Ishikawa (cell line): ENCODE data around the gene RRP1.

Experiments used
- CEBPB ChIP-seq: IDR thresholded peaks from 2 replicates; pipeline ENCODE4 v1.6.1; 2012
- CREB1 ChIP-seq: IDR thresholded peaks from 2 replicates; pipeline ENCODE4 v1.6.1; 2012; ENCODE audit warnings: low read depth
- EGR1 ChIP-seq: IDR thresholded peaks from 2 replicates; pipeline ENCODE4 v1.6.1; 2012
- EP300 ChIP-seq: IDR thresholded peaks from 2 replicates; pipeline ENCODE4 v1.6.1; 2012; ENCODE audit warnings: borderline replicate concordance
- FOXM1 ChIP-seq: IDR thresholded peaks from 2 replicates; pipeline ENCODE4 v1.6.1; 2012; ENCODE audit warnings: low read depth, borderline replicate concordance
- MAX ChIP-seq: IDR thresholded peaks from 2 replicates; pipeline ENCODE4 v1.6.1; 2012
- NFIC ChIP-seq: IDR thresholded peaks from 2 replicates; pipeline ENCODE4 v1.6.1; 2012
- RAD21 ChIP-seq: IDR thresholded peaks from 2 replicates; pipeline ENCODE4 v1.6.1; 2012; ENCODE audit warnings: low read depth
- REST ChIP-seq: IDR thresholded peaks from 2 replicates; pipeline ENCODE4 v1.6.1; 2012; ENCODE audit warnings: low read depth, mild to moderate bottlenecking
- TAF1 ChIP-seq: IDR thresholded peaks from 2 replicates; pipeline ENCODE4 v1.6.1; 2012; ENCODE audit warnings: low read depth, mild to moderate bottlenecking
- TCF12 ChIP-seq: IDR thresholded peaks from 2 replicates; pipeline ENCODE4 v1.6.1; 2012; ENCODE audit warnings: low read depth
- TEAD4 ChIP-seq: IDR thresholded peaks from 2 replicates; pipeline ENCODE4 v1.6.1; 2012
- USF1 ChIP-seq: IDR thresholded peaks from 2 replicates; pipeline ENCODE4 v1.6.1; 2012
- YY1 ChIP-seq: IDR thresholded peaks from 2 replicates; pipeline ENCODE4 v1.6.1; 2012; ENCODE audit warnings: low read depth
- ZBTB7A ChIP-seq: IDR thresholded peaks from 2 replicates; pipeline ENCODE4 v1.6.1; 2012; ENCODE audit warnings: low read depth

RRP1 gene

GRCh38 chr21:43767498-43767983 lies 21.8 kb upstream of the RRP1 start:
- TF ChIP-seq CREB1 (no peak), MAX (no peak), TCF12 (no peak), FOXM1 (no peak), NFIC (no peak), TEAD4 (no peak), ZBTB7A (no peak), EP300 (no peak)

GRCh38 chr21:43767984-43768867 lies 21.2 kb upstream of the RRP1 start:
- no peak for TF ChIP-seq EGR1
- TF ChIP-seq MAX = peak; percentile 82
- 0 out of 2 replicates have a peak, but pooled peaks have one; percentile 33 for TF ChIP-seq YY1
- no peak for TF ChIP-seq NFIC
- no peak for TF ChIP-seq TAF1
- no peak for TF ChIP-seq CREB1
- no peak for TF ChIP-seq TCF12
- no peak for TF ChIP-seq EP300

GRCh38 chr21:43768868-43769167 lies 20.6 kb upstream of the RRP1 start:
- no peak for TF ChIP-seq NFIC
- TF ChIP-seq FOXM1 = no peak
- no peak for TF ChIP-seq USF1
- no peak for TF ChIP-seq EGR1
- 0 out of 2 replicates have a peak, but pooled peaks have one; percentile 23 for TF ChIP-seq YY1
- TF ChIP-seq REST = no peak
- TF ChIP-seq RAD21 = no peak
- no peak for TF ChIP-seq TAF1
- TF ChIP-seq MAX = peak; percentile 64
- no peak for TF ChIP-seq CREB1
- no peak for TF ChIP-seq ZBTB7A
- TF ChIP-seq CEBPB = no peak
- TF ChIP-seq EP300 = no peak
- no peak for TF ChIP-seq TCF12
- no peak for TF ChIP-seq TEAD4

- no peak for TF ChIP-seq USF1
- no peak for TF ChIP-seq NFIC
- no peak for TF ChIP-seq TAF1
Measured at GRCh38 chr21:43769325-43769958, 19.9 kb upstream of the RRP1 start.

- TF ChIP-seq EGR1 = no peak
- TF ChIP-seq MAX = no peak
- TF ChIP-seq CREB1 = no peak
- TF ChIP-seq YY1 = no peak
- TF ChIP-seq TCF12 = no peak
Measured at GRCh38 chr21:43770066-43770655, 19.2 kb upstream of the RRP1 start.

GRCh38 chr21:43771199-43771675 lies 18.1 kb upstream of the RRP1 start:
- TF ChIP-seq REST (no peak), TCF12 (no peak), MAX (no peak), FOXM1 (no peak), YY1 (no peak), EP300 (no peak), ZBTB7A (no peak), TAF1 (no peak), CEBPB (no peak), TEAD4 (no peak), USF1 (no peak), EGR1 (no peak), RAD21 (no peak), CREB1 (no peak), NFIC (no peak)
